Muscle layer of duodenum (tissue), 2 donors: ENCODE data around the gene INPP5F.
"Not testable (repeated sequence)": the region's sequence is repeated elsewhere in the genome, so short reads cannot be mapped to it uniquely, and the experiment has no call there.

Experiments
- H3K27ac ChIP-seq: one replicate; pipeline ENCODE4 v1.7.0; 2013; ENCODE audit warnings: mild to moderate bottlenecking, low read length
- H3K27me3 ChIP-seq: one replicate; pipeline ENCODE4 v1.7.0; 2013; ENCODE audit warnings: low read depth, mild to moderate bottlenecking, control low read depth, low read length
- H3K36me3 ChIP-seq, 2 donors: one replicate each; pipeline ENCODE4 v1.7.0; 2013; ENCODE audit warnings: low read length in 2 of 2, control low read depth in 1 of 2, mild to moderate bottlenecking in 1 of 2; ENCODE audit not compliant: insufficient read depth in 2 of 2, control insufficient read depth in 1 of 2
- H3K4me1 ChIP-seq, 2 donors: one replicate each; pipeline ENCODE4 v1.7.0; 2013; ENCODE audit warnings: low read length in 2 of 2, mild to moderate bottlenecking in 2 of 2, control low read depth in 1 of 2, moderate library complexity in 1 of 2; ENCODE audit not compliant: insufficient read depth in 2 of 2, control insufficient read depth in 1 of 2
- H3K4me3 ChIP-seq, 2 donors: one replicate each; pipeline ENCODE4 v1.7.0; 2013; ENCODE audit warnings: low read length in 2 of 2, low read depth in 1 of 2, mild to moderate bottlenecking in 1 of 2
- H3K9me3 ChIP-seq, 2 donors: one replicate each; pipeline ENCODE4 v1.7.0; 2013; ENCODE audit warnings: low read length in 2 of 2, control low read depth in 1 of 2, mild to moderate bottlenecking in 1 of 2; ENCODE audit not compliant: control insufficient read depth in 1 of 2
- donor health status: healthy.

The INPP5F gene

DNA sequence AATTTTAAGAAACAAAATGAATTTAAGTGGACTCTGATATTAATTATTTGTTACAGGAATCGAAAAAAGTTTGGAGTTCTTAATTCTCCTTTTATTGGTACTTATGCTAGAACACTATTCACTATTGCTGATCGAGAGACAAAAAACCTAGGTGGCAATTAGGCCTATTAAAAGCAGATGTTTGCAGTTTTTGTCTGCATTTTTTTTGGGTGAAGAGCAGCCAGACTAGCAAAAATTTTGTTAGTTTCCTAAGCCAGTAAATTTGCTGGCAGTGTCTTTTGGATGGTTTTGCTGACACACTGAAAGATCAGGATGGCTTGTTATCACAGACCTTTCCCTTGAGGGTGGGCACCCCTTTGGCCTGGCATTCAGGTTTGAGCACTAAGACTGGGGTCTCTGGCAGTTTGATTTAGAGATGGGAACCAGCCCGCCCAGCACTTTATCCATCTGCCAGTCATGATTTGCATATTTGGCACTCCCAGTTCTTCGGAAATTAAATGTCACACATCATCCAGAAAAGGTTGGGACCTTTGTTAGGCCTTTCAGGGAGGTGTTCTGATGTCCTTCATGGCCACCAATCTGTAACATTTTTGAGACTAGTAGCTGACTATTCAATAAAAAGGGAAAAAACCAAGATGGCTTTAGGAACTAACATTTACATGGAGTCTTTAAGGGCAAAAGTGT is 57.3 kb downstream of the INPP5F start:
- peaks cover 5 to 14% of the 10 kb centered on the region in 2 donors for H3K4me1 ChIP-seq
- no peaks in the 10 kb centered on the region for H3K27me3 ChIP-seq
- no peaks in the 10 kb centered on the region for H3K9me3 ChIP-seq
- no peak overlapping the region for H3K27ac ChIP-seq
- no peaks in the 10 kb centered on the region for H3K36me3 ChIP-seq
- H3K4me3 ChIP-seq: no peak overlapping the region

DNA sequence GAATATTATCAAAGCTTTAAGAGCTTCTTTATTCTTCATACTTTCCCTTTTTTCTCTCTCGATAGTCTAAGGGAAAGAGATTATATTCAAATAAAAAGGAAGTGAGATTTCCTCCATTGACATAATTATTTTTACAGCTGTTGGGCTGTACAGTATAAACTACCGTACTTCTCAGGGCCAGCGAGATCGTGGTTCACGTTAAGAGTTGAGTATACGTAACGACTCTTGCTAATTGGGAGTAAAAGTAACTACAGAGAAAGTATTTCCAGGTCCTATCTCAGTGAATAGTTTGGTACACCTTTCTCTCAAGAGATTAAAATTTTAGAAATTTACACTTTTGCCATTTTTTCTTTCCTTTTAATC is 57.8 kb downstream of the INPP5F start:
- no peaks in the 10 kb centered on the region for H3K36me3 ChIP-seq
- H3K27ac ChIP-seq: no peak overlapping the region
- peaks cover 5 to 14% of the 10 kb centered on the region in 2 donors for H3K4me1 ChIP-seq
- no peaks in the 10 kb centered on the region for H3K9me3 ChIP-seq
- no peaks in the 10 kb centered on the region for H3K27me3 ChIP-seq
- H3K4me3 ChIP-seq: no peak overlapping the region

DNA sequence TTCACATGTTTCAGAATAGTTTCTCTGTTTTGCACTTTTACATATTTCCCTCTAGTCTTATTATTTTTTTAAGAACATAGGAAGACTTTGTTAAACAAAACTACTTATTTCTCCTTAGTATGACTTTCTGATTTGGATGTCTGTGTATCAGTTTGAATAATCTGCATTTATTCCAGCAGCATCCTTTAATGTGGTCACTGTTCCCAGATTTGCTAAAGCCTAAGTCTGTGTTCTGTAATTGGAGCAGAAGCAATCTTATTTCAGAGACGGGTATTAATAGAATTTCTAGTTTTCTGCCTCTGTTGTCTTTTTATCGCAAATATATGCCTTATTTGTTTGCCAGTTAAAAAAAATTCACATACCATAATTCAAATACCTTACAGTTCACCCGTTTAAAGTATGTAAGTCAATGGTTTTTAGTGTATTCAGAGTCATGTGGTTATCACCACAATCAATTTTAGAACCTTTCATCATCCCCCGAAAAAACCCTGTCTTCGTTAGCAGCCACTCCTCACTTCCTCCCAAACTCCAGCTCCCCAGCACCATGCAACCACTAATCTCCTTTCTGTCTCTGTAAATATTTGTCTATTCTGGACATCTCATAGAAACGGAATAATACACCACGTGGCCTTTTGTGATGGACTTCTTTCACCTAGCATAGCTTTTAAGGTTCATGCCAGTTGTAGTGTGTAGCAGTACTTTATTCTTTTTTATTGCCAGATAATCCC is 58.7 kb downstream of the INPP5F start:
- no peak overlapping the region for H3K27ac ChIP-seq
- no peaks in the 10 kb centered on the region for H3K36me3 ChIP-seq
- no peaks in the 10 kb centered on the region for H3K27me3 ChIP-seq
- H3K4me3 ChIP-seq: no peak overlapping the region
- H3K9me3 ChIP-seq: no peaks in the 10 kb centered on the region
- peaks cover 5 to 14% of the 10 kb centered on the region in 2 donors for H3K4me1 ChIP-seq

DNA sequence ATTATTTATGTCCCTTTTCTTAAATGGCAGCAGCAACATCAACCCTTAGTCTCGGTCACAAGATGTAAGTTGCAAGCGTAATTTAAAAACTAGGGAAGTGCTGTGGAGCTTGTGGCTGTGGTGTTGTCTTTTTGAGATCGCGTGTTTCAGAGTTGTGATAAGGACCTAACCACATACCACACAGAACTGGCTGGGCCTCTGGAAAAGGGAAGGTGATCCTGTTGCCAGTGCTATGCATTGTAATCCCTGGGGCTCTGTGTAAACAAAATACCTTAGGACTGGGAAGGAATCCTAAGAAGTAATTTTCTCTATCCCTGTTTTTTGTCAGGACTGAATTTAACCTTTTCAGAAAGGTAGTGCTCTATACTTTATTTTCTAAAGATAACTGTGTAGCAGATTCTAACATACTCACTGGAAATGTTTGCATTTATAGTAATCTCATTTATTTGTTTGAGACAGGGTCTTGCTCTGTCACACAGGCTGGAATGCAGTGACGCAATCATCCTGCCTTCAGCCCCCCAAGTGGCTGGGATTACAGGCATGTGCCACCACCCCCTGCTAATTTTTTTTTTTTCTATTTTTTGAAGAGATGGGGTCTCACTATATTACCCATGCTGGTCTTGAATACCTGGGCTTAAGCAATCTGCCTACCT is 60.4 kb downstream of the INPP5F start:
- peaks cover 5 to 14% of the 10 kb centered on the region in 2 donors for H3K4me1 ChIP-seq
- no peaks in the 10 kb centered on the region for H3K9me3 ChIP-seq
- H3K36me3 ChIP-seq: no peaks in the 10 kb centered on the region
- no peak overlapping the region for H3K4me3 ChIP-seq
- no peaks in the 10 kb centered on the region for H3K27me3 ChIP-seq
- no peak overlapping the region for H3K27ac ChIP-seq

DNA sequence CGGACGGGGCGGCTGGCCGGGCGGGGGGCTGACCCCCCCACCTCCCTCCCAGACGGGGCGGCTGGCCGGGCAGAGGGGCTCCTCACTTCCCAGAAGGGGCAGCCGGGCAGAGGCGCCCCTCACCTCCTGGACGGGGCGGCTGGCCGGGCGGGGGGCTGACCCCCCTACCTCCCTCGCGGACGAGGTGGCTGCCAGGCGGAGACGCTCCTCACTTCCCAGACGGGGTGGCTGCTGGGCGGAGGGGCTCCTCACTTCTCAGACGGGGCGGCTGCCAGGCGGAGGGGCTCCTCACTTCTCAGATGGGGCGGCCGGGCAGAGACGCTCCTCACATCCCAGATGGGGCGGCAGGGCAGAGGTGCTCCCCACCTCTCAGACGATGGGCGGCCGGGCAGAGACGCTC is 69.3 kb downstream of the INPP5F start:
- H3K4me3 ChIP-seq, H3K9me3 ChIP-seq, H3K36me3 ChIP-seq, H3K27me3 ChIP-seq, H3K4me1 ChIP-seq, H3K27ac ChIP-seq: not testable (repeated sequence)

DNA sequence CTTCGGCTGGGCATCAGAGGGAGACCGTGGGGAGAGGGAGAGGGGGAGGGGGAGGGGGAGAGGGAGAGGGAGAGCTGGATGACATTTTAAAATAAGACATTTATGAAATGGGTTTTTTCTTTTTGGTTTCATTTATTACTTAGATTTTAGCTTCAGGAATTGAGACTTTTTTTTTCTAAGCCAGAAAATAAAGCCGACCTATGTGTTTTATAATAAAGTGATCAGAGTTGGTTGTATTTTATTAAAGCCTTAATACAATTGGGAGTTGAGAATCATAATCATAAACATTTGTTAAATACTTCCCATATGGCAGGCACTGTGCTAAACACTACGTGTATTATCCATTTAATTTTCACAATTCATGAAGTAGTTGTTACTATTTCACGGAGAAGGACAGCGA is 70.2 kb downstream of the INPP5F start:
- Histone ChIP-seq H3K27ac (no peak overlapping the region), H3K27me3 (no peaks in the 10 kb centered on the region), H3K4me1 (no peaks in the 10 kb centered on the region)

DNA sequence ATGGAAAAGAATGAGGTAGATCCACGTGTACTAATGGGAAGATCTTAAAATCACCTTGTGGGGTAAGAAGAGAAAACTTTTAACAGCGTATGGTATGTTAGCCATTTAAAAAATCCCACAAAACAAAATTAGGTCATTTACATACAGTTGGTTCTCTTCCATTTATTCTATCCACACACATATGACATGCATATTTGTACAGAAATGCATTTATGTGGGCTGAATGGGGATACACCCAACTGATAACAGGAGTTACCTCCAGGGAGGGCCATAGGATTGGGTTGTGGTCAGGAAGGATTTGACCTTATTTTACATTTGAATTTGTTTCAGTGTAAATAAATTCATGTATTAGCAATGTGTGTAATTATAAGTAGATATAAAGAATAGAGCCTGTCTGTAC is 75.3 kb downstream of the INPP5F start:
- H3K4me1 ChIP-seq: no peaks in the 10 kb centered on the region
- H3K9me3 ChIP-seq: no peaks in the 10 kb centered on the region
- peaks cover 18 to 28% of the 10 kb centered on the region in 2 donors for H3K36me3 ChIP-seq
- H3K4me3 ChIP-seq: no peak overlapping the region
- H3K27me3 ChIP-seq: no peaks in the 10 kb centered on the region
- no peak overlapping the region for H3K27ac ChIP-seq

More for the DNA sequence above, 70.2 kb downstream of the INPP5F start:
- no peak overlapping the region for H3K4me3 ChIP-seq
- H3K9me3 ChIP-seq: no peaks in the 10 kb centered on the region
- H3K36me3 ChIP-seq: peaks cover 6 to 10% of the 10 kb centered on the region in 2 donors

DNA sequence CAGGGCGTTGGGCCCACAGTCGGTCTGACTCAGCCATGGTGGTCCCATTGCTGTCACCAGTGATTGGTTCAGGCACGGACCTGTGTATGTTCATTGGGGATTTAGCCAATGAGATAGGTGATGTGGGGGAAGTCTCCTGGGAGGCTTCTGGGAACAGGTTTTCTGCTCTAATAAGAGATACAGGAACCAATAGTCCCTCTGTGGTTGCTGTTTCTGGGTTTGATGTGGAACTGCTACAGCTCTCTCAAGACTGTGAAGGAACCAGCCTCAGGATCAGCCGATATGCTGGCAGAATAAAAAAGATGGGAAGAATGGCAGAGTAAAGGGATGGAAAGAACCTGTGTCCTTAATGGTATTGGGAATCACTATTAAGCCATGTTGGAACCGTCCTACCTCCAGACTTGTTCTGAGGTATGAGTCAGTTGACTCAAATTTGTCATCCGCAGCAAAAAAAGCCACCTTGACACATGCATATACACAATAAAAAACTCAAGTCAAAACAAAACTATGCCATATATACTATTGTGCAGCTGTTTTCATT is 76.2 kb downstream of the INPP5F start:
- Histone ChIP-seq H3K4me3 (no peak overlapping the region), H3K4me1 (no peaks in the 10 kb centered on the region), H3K36me3 (peaks cover 17 to 22% of the 10 kb centered on the region in 2 donors), H3K27me3 (no peaks in the 10 kb centered on the region), H3K27ac (no peak overlapping the region), H3K9me3 (no peaks in the 10 kb centered on the region)

DNA sequence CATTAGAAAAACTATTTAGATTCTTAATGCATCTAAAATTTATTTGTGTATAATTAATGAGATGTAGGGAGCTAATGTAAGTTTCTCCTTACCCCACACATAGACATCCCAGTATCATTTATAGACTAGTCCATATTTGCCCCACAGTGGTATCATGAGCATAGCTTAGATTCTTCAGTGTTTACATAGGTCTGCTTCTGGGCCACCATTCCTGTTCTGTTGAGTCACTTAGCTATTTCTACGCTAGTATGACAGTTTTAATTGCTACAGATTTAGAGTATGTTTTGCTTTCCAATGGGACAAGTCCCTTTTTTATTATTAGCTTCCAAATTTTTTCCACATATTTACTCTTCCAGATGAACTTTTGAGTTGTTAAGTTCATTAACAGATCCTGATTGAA is 77.4 kb downstream of the INPP5F start:
- Histone ChIP-seq H3K36me3 (peaks cover 12 to 18% of the 10 kb centered on the region in 2 donors), H3K4me1 (no peaks in the 10 kb centered on the region), H3K27ac (no peak overlapping the region)

DNA sequence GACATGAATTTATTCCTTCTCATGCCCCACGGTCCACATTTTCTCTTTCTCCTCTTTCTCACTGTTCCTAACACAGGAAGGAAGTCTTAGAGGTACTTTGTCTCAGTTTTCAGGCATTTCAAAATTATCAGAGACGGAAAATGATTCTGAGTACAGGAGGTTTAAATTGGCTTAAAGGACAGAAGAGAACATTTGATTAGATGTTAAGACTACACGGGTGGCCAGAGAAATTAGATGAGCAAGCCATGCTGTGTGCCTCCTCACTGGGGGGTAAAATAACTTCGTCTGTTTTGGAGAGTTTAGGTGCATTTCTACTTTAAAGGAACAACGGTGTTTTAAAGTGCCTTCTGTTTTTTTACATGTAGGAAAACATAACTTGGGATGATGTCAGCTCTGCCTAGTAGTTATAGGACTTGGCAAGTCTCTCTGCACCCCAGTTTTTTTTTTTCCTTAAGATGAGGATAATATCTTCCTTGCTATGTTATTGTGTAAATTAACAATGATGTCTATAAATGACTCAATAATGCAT is 79.9 kb downstream of the INPP5F start:
- no peak overlapping the region for H3K4me3 ChIP-seq
- no peaks in the 10 kb centered on the region for H3K4me1 ChIP-seq
- H3K9me3 ChIP-seq: no peaks in the 10 kb centered on the region
- no peak overlapping the region for H3K27ac ChIP-seq
- H3K36me3 ChIP-seq: peaks cover 12 to 22% of the 10 kb centered on the region in 2 donors
- no peaks in the 10 kb centered on the region for H3K27me3 ChIP-seq

More for the DNA sequence above, 77.4 kb downstream of the INPP5F start:
- Histone ChIP-seq H3K4me3 (no peak overlapping the region), H3K9me3 (no peaks in the 10 kb centered on the region), H3K27me3 (no peaks in the 10 kb centered on the region)
